Mucosa of descending colon (tissue), 3 donors: ENCODE results near the gene PCSK4. TPM values are rescaled to one million over a fixed set of nuclear protein-coding genes. Genes with fewer than 3 reads are reported as not detected.

Source experiments
- ATAC-seq: fragments of 200-7000 bp; cut with Tn5 transposase; one replicate; pipeline ENCODE4 v1.9.1; 2020; ENCODE audit warnings: mild to moderate bottlenecking, moderate library complexity
- DNase-seq, 3 donors: peaks; one replicate each; pipeline ENCODE4 v3.0.0-alpha.2; 2020
- H3K36me3 ChIP-seq: fragments of 200-600 bp; one replicate; pipeline ENCODE4 v1.8.0; 2021; ENCODE audit warnings: low read depth, mild to moderate bottlenecking
- H3K4me1 ChIP-seq: fragments of 200-600 bp; one replicate; pipeline ENCODE4 v1.8.0; 2021; ENCODE audit warnings: low read depth, mild to moderate bottlenecking
- H3K4me3 ChIP-seq: fragments of 200-600 bp; one replicate; pipeline ENCODE4 v1.8.0; 2021; ENCODE audit warnings: mild to moderate bottlenecking
- H3K9me3 ChIP-seq: fragments of 200-600 bp; one replicate; pipeline ENCODE4 v1.8.0; 2021; ENCODE audit warnings: mild to moderate bottlenecking
- CTCF ChIP-seq: fragments of 200-600 bp; IDR thresholded peaks from one replicate; pipeline ENCODE4 v1.8.0; 2022; ENCODE audit warnings: antibody characterized with exemption, mild to moderate bottlenecking
- intact Hi-C, 2 donors: fragments of 100-400 bp; cut with DNase I in 1 of 2; cut with micrococcal nuclease in 1 of 2; formaldehyde crosslinking; loops; one replicate each; pipeline versions ENCODE4 v1.11.0 to v1.11.1; 2022; cut with DNase I, micrococcal nuclease
- total RNA-seq, 3 donors: library from RNA; stranded (reverse); fragmentation: NEBNext Ultra II Directional in 2 of 3; extraction: Animal tissue kit (Norgen Biotek cat#: 25700) in 2 of 3; gene quantifications; one replicate each; pipeline versions ENCODE4 v1.2.1 to v1.2.4, GENCODE V29; 2021 to 2023
- donor health status: DM: no; HTN: no; CAD: no; lungs with moderate emphysema.
- donor health status: DM: no; HTN: no; CAD: no.
- donor health status: DM: no; HTN: yes; CAD: no.

The PCSK4 gene
- total RNA-seq, 3 donors from 2014 or later, result 3.3 to 7.5 (median 4.9) TPM

GRCh38 chr19:1512671-1513498 lies 22.7 kb upstream of the PCSK4 start, which contains the start of gene ADAMTSL5:
Gene ADAMTSL5 (minus strand): TSS chr19:1513019. CDS start chr19:1510943, 2,076 bp downstream.
- H3K4me3 ChIP-seq, result peak within 1 kb of the TSS; percentile 11
- ATAC-seq (peak; percentile 79), DNase-seq (peak; percentile 73 to 86 (median 78))
- H3K9me3 ChIP-seq, result no peaks in the 10 kb centered on the region
- peak; percentile 18 for TF ChIP-seq CTCF
- H3K36me3 ChIP-seq, result no peaks in the 10 kb centered on the region
- H3K4me1 ChIP-seq, result peaks cover 4% of the 10 kb centered on the region
- intact Hi-C loops, result no loop called here

- DNase-seq (no peak), ATAC-seq (no peak)
- H3K9me3 ChIP-seq, result no peaks in the 10 kb centered on the region
- H3K4me3 ChIP-seq, result no peak overlapping the region
- peaks cover 4% of the 10 kb centered on the region for H3K4me1 ChIP-seq
- no peaks in the 10 kb centered on the region for H3K36me3 ChIP-seq
- TF ChIP-seq CTCF, result no peak
- intact Hi-C loops, result no loop called here
Observed at GRCh38 chr19:1511318-1512317, 21.5 kb upstream of the PCSK4 start.

- H3K9me3 ChIP-seq, result no peaks in the 10 kb centered on the region
- peaks cover 4% of the 10 kb centered on the region for H3K4me1 ChIP-seq
- ATAC-seq (no peak), DNase-seq (no peak)
- TF ChIP-seq CTCF, result no peak
- no peaks in the 10 kb centered on the region for H3K36me3 ChIP-seq
- intact Hi-C loops, result no loop called here
- H3K4me3 ChIP-seq, result no peak overlapping the region
Observed at GRCh38 chr19:1510807-1511206, 20.7 kb upstream of the PCSK4 start.

GRCh38 chr19:1510442-1510806 lies 20.3 kb upstream of the PCSK4 start:
- Histone ChIP-seq H3K4me3 (no peak overlapping the region), H3K9me3 (no peaks in the 10 kb centered on the region), H3K4me1 (peaks cover 4% of the 10 kb centered on the region), H3K36me3 (no peaks in the 10 kb centered on the region)
- intact Hi-C loops, result no loop called here
- ATAC-seq, result no peak
- no peak for DNase-seq
- TF ChIP-seq CTCF, result no peak

- H3K4me3 ChIP-seq, result no peak overlapping the region
- H3K9me3 ChIP-seq, result no peaks in the 10 kb centered on the region
- intact Hi-C loops, result no loop called here
- ATAC-seq (no peak), DNase-seq (no peak)
- H3K36me3 ChIP-seq, result no peaks in the 10 kb centered on the region
- no peak for TF ChIP-seq CTCF
- H3K4me1 ChIP-seq, result peaks cover 4% of the 10 kb centered on the region
Observed at GRCh38 chr19:1509602-1510441, 19.7 kb upstream of the PCSK4 start.
